Transverse colon (tissue), 4 donors: ENCODE measurements around the gene ABCC9.

Experiments
- EP300 ChIP-seq: sonication (generic); formaldehyde crosslinking; IDR thresholded peaks from one replicate; pipeline ENCODE4 v1.6.1; 2017; ENCODE audit warnings: antibody characterized with exemption, low read depth
- POLR2A ChIP-seq: fragments of 450-650 bp; IDR thresholded peaks from one replicate; pipeline ENCODE4 v1.6.1; 2016; ENCODE audit warnings: antibody characterized with exemption, mild to moderate bottlenecking, moderate library complexity
- POLR2AphosphoS5 ChIP-seq, 3 donors: sonication (generic); formaldehyde crosslinking; IDR thresholded peaks; one replicate each; pipeline ENCODE4 v1.6.1; 2016; ENCODE audit warnings: antibody characterized with exemption in 3 of 3
- TF ChIP-seq, protein P1 (sequence below), 5 experiments: fragments of 200-600 bp in 3 of 5; fragments of 450-650 bp in 2 of 5; sonication (generic) in 3 of 5; IDR thresholded peaks; 1 replicate in 2 of 5; 2 replicates in 3 of 5; pipeline ENCODE4 v1.5.1; 2016 to 2017; ENCODE audit warnings: antibody characterized with exemption in 5 of 5, inconsistent platforms in 3 of 5, mild to moderate bottlenecking in 2 of 5, moderate library complexity in 1 of 5

DNA sequence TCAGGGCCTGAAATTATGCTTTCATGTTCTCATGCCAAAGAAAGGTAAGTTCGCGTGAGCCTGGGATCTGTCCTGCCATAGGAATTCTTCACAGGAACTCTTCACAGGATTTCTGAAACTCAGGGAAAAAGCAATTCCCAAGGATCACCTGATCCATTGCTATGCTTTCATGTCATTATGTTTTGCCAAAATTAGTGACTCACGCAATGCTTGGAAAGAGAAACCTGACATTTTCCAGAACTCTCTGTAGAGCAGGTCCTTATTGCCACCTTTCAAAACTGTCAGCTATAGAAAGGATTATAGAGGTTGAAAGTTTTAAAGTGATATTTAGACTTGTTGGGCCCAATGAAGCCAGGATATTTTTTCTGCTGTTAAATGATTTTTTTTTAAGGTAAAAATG is 160.4 kb downstream of the ABCC9 start:
- no peak for TF ChIP-seq POLR2A
- TF ChIP-seq, protein P1, sequence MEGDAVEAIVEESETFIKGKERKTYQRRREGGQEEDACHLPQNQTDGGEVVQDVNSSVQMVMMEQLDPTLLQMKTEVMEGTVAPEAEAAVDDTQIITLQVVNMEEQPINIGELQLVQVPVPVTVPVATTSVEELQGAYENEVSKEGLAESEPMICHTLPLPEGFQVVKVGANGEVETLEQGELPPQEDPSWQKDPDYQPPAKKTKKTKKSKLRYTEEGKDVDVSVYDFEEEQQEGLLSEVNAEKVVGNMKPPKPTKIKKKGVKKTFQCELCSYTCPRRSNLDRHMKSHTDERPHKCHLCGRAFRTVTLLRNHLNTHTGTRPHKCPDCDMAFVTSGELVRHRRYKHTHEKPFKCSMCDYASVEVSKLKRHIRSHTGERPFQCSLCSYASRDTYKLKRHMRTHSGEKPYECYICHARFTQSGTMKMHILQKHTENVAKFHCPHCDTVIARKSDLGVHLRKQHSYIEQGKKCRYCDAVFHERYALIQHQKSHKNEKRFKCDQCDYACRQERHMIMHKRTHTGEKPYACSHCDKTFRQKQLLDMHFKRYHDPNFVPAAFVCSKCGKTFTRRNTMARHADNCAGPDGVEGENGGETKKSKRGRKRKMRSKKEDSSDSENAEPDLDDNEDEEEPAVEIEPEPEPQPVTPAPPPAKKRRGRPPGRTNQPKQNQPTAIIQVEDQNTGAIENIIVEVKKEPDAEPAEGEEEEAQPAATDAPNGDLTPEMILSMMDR (IDR thresholded peaks at IDR 0.05): no peak
- TF ChIP-seq EP300: no peak
- TF ChIP-seq POLR2AphosphoS5 (IDR thresholded peaks at IDR 0.05): peak; percentile 65 to 83 (median 78)
